Endometrium (tissue), 2 donors: ENCODE data around the gene CX3CL1.
A peak's percentile ranks its signal among the peaks of the same experiment; 100 is the strongest.
"Not testable (repeated sequence)": the region's sequence is repeated elsewhere in the genome, so short reads cannot be mapped to it uniquely, and the experiment has no call there.

Experiments
- FAIRE-seq: peaks from 2 replicates; lab custom pipeline; 2012; peaks lifted over from hg19 to GRCh38; lab: Jason Lieb, UNC
- donor health status: control.
- donor health status: control.

The CX3CL1 gene

DNA sequence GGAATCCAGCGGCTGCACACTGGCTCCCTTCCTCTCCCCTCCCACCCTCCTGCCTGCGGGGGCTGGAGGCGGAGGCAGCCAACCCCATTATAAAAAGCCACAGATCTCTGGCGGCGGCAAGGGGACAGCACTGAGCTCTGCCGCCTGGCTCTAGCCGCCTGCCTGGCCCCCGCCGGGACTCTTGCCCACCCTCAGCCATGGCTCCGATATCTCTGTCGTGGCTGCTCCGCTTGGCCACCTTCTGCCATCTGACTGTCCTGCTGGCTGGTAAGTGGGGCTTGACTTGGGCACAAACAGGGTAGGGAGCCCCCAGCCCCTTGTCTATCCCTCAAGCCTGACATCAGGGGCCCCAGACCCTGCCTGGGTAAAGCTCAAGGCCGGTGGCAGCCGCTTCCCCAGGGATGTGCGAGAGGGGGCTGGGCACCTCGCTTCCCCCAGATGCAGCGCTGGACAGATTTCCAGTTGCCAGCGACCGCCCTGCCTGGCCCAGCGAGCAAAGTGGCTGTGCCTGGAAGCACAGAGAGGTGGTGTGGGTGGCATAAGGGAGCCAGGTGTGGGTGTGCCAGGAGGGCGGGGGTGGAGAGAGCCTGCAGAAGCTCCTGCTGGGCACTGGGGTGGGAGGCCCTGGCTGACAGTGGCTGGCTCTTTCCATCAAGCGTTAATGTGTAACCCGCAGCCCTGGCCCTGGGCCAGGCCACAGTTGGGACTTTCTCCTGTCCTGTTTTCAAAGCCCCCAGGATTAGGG, at the start of gene CX3CL1:
Gene CX3CL1 (plus strand): TSS at position 119 of the 745 bp plus-strand sequence. CDS start 79 bp downstream, at position 198.
- FAIRE-seq = no peak

GRCh38 chr16:57324749-57325148, 47.5 kb upstream of the CX3CL1 start:
- no peak for FAIRE-seq

DNA sequence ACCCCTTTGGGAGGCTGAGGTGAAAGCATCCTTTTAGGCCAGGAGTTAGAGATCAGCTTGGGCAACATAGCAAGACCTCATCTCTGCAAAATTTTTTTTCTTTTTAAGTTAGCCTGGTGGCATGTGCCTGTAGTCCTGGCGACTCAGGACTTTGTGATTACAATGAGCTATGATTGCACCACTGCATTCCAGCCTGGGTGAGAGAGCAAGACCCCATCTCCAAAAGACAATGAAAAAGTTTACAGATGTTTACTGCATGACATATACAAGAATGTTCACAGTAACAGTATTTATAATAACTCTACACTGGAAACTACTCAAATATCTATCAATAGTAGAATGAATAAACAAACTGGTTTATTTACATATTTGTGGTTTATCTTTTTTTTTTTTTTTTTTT, 46.8 kb upstream of the CX3CL1 start:
- no peak for FAIRE-seq

GRCh38 chr16:57329718-57330327, 42.5 kb upstream of the CX3CL1 start:
- no peak for FAIRE-seq

- FAIRE-seq = no peak
Observed at GRCh38 chr16:57331355-57331754, 40.9 kb upstream of the CX3CL1 start.

DNA sequence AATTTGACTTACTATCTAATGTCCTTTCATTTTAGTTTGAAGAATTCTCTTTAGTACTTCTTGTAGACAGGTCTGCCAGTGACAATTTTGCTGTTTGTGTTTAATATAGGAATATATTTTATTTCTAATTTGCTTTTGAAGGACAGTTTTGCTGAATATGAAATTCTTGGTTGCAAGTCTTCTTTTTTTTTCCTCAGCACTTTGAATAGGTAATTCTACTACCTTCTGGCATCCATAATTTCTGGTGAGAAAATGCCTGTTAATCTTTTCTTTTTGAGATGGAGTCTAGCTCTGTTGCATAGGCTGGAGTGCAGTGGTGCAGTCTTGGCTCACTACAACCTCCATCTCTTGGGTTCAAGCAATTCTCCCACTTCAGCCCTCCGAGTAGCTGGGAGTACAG, 38.9 kb upstream of the CX3CL1 start:
- FAIRE-seq = no peak

DNA sequence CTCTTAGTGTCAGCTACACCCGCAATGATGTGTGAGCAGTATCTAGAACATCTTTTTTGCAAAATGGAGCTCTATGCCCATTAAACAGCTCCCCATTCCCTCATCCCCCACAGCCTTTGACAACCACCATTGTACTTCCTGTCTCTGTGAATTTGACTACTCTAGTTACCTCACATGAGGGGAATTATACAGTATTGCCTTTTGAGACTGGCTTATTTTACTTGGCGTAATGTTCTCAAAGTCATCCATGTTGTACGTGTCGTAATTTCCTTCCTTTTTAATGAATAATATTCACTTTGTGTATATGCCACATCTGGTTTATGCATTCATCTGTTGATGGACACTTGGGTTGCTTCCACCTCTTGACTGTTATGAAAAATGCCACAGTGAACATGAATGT, 36.9 kb upstream of the CX3CL1 start:
- no peak for FAIRE-seq

DNA sequence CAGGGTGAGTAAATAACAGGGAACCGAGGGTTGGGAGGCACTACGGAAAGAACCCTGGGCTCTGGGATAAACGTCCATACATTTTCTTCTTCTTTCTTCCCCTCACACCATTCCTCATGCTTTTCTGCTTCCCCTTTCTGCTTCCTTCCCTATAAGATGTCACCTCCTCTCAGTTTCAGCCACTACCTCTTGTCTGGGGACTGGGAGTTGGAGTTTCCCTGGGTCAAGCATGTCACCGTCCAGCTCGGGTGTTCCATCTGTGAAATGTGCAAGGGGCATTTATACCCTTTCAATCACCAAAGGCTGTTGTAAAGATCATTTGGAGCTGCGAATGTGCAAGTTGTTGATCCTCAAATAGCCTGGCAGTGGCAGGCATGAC, 31.2 kb upstream of the CX3CL1 start:
- no peak for FAIRE-seq

DNA sequence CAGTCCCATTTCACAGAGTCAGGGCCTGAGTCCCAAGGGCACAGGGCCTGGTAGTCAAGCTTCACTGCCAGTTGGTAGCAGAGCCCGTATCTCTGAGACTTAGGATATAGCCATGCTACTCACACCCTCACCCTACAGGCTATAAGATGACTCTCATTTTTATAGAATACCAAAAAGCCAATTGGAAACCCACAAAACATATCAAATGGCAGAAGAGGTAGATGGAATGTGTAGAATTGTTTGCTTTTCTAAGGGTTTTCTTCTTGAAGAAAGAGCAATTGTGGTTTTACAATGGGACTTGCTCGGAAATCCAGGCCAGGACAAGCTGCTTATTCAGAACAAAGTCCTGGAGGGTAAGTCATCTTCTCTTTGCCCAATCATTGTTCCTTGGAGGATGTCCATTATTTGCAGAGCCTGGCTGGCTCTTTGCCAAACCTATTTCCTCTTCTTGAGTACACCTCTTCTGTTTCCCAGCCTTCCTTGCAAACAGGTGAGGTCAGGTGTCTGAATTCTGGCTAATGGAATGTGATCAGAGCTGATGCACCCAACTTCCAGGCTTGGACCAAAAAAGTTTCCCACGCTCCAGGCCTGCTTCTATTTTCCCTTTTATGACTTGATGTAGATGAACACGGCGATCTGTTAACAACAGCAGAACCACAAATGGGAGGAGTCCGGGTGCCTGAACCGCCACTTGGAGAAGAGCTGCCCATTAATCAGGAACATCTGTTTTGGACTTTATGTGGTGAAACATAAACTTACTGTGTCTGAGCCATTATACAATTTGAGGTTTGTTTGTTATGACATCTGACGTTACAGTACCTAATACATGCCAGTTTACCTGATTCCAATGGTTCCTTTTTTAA, 30.6 kb upstream of the CX3CL1 start:
- FAIRE-seq = peak; percentile 59

DNA sequence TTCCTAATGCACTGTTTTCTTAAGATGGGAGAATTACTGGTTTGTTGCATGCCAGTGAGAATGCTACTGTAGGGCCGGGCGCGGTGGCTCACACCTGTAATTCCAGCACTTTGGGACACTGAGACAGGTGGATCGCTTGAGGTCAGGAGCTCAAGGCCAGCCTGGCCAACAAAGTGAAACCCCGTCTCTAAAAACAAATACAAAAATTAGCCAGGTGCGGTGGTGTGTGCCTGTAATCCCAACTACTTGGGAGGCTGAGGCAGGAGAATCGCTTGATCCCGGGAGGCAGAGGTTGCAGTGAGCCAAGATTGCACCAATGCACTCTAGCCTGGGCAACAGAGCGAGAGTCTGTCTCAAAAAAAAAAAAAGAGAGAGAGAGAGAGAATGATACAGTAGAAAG, 29.7 kb upstream of the CX3CL1 start:
- FAIRE-seq = not testable (repeated sequence)

DNA sequence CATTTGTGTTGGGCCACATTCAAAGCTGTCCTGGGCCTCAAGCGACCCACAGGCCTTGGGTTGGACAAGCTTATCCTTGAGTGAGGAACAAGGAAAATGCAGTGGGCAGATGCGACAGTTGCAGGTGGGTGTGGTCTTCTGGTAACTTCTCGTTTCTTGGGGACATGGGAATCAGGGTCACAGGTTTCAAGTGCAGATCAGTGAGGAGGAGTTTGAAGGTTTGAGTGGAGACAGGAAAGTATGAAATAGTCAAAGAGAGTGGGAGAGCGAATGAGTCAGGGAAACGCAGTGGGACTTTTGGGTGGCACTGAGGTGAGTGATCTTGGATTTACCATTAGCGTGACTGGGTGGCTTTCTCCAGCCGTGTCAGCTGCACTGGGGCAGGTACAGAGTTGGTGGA, 29.1 kb upstream of the CX3CL1 start:
- FAIRE-seq = no peak

DNA sequence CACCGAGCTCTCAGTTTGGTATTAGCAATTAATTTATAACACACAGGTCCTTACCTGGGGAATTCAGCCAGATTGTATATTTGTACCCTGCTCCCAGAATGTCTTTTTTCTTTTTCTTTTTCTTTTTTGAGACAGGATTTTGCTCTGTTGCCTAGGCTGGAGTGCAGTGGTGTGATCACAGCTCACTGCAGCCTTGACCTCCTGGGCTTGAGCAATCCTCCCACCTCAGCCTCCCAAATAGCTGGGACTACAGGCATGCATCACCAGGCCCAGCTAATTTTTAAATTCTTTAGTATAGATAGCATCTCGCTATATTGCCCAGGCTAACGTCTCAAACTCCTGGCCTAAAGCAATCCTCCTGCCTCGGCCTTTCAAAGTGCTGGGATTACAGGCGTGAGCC, 28.2 kb upstream of the CX3CL1 start:
- not testable (repeated sequence) for FAIRE-seq

GRCh38 chr16:57345021-57345420, 27.3 kb upstream of the CX3CL1 start:
- no peak for FAIRE-seq

GRCh38 chr16:57345666-57346204, 26.6 kb upstream of the CX3CL1 start:
- no peak for FAIRE-seq

DNA sequence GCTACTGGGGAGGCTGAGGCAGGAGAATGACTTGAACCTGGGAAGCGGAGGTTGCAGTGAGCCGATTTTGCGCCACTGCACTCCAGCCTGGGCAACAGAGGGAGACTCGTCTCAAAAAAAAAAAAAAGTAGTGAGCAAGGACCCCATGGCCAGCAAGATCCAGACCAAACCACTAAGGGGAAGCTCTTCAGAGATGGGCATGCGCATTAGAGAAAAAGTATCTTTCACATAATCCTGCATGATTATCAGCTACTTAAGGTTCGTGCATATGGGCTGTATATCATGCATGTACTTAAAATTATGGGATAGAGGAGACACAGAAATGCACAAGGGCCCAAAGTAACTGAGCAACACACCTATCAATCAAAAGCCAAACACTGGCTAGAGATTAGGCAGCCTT, 24.4 kb upstream of the CX3CL1 start:
- no peak for FAIRE-seq

- FAIRE-seq = no peak
Observed at GRCh38 chr16:57348327-57348726, 24.0 kb upstream of the CX3CL1 start.

- FAIRE-seq = no peak
Observed at GRCh38 chr16:57349212-57350031, 22.9 kb upstream of the CX3CL1 start.

DNA sequence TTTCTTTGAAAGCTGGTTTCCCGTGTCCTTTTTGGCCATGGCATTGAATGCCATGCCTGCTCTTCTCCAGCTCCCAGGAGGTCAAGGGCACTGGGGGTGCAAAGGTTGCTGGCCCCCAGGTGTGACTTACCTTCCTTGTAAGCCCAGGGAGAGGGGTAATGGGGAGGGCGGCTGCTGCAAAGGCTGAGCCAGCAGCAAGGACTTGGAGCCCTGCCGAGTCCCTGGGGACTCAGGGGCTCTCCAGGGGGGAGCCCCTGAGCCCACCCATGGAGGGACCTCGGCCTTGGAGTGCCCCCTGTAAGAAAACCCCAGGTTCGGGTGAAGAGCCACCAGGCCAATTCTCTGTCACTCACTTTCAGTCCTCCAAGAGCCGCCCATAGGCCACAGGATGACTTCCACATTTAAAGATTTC, 19.6 kb upstream of the CX3CL1 start:
- no peak for FAIRE-seq

- FAIRE-seq = no peak
Observed at GRCh38 chr16:57354311-57354710, 18.0 kb upstream of the CX3CL1 start.

DNA sequence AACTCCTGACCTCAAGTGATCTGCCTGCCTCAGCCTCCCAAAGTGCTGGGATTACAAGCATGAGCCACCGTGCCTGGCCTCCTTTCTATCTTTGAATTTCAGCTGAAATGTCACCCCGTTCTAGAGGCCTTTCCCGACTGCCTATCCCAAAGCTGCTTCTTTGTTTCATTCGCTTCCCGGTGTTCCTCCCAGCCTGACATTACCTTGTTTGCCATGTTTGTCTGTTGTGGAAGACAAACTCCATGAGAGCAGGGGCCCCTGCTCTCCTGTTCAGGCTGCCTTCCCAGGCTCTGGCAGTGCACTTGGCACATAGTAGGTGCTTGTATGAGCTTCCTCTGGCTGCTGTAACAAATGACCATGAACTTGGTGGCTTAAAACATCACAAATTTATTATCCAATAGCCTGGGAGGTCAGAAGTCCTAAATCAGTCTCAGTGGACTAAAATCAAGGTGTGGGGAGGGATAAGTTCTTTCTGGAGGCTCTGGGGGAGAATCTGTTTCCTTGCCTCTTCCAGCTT, 16.3 kb upstream of the CX3CL1 start:
- no peak for FAIRE-seq

DNA sequence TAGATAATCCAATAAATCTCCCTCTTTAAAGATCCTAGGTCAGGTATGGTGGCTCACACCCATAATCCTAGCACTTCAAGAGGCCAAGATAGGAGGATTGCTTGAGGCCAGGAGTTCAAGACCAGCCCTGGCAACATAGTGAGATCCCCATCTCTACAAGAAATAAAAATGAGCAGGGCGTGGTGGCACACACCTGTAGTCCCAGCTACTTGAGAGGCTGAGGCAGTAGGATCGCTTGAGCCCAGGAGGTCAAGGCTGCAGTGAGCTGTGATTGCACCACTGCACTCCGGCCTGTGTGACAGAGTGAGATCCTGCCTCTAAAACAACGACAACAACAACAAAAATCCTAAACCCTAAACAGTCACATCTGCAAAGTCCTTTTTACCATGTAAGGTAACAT, 15.7 kb upstream of the CX3CL1 start:
- no peak for FAIRE-seq
